GM19240 (cell line): ENCODE measurements around the gene ZNF684.
"Not testable (repeated sequence)": the region's sequence is repeated elsewhere in the genome, so short reads cannot be mapped to it uniquely, and the experiment has no call there.

Experiments used
- DNase-seq: peaks from one replicate; pipeline ENCODE4 v3.0.0; 2011; ENCODE audit warnings: low spot score; ENCODE audit not compliant: insufficient read length

Gene ZNF684

GRCh38 chr1:40567825-40568224 is 36.4 kb downstream of the ZNF684 start:
- DNase-seq = no peak

DNA sequence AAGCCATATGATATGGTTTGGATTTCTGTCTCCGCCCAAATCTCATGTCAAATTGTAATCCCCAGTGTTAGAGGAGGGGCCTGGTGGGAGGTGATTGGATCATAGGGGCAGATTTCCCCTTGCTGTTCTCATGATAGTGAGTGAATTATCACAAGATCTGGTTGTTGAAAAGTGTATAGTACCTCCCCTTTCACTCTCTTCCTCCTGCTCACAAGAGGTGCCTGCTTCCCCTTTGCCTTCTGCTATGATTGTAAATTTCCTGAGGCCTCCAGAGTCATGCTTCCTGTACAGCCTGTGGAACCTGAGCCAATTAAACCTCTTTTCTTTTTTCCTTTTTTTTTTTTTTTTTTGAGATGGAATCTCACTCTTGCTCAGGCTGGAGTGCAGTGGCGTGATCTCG is 43.4 kb downstream of the ZNF684 start:
- not testable (repeated sequence) for DNase-seq

DNA sequence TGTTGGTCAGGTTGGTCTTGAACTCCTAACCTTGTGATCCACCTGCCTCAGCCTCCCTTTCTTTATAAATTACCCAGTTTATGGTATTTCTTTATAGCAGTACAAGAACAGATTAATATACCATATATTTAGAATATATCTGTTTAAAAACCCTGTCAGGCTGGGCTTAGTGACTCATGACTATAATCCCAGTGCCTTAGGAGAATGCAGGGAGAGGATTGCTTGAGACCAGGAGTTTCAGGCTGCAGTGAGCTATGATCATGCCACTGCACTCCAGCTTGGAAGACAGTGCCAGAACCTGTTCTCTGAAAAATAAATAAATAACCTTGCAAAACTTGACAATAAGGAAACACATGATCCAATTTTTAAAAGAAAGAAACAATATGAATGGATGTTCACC is 43.9 kb downstream of the ZNF684 start:
- DNase-seq = no peak

DNA sequence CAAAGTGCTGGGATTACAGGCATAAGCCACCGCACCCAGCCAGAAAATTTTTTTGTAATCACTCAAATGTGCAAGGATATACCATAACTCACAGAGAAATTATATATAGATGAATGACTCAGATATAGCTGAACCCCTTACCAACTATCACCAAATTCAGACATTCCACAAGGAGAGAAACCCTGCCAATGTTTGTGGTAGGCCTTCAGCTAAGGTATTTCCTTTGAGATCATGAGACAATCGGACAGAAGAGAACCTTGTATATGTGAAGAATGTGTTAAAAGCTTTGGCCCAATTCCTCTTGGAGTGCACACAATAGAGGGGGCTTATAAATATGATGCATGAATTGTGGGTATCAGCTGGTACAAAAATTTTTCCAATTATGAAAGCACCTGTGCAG is 50.7 kb downstream of the ZNF684 start:
- DNase-seq = no peak

DNA sequence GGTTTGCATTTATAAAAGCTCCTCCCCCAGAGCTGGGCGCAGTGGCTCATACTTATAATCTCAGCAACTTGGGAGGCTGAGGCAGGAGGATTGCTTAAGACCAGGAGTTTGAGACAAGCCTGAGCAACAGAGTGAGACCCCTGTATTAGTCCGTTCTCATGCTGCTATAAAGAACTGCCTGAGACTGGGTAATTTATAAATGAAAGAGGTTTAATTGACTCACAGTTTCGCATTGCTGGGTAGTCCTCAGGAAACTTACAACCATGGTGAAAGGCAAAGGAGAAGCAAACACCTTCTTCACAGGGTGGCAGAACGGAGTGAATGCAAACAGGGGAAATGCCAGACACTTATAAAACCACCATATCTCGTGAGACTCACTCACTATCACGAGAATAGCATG is 52.5 kb downstream of the ZNF684 start:
- no peak for DNase-seq

DNA sequence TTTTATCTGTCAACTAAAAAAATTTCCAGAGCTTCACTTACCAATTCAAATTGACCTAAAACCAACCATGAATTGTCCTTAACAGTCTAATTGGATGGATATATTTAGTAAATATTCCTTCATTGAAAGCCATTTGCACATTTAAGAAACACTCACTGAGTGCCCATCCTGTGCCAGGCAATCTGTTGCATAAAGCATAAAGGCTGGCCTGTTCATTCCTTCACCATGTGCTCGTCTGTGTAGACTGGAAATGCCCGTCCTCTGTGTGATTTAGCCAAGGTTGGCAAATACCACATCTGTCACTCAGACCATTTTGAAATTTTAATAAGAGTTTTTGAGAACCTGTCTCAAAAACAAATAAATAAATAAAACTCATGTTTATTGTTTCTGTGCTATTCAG is 57.1 kb downstream of the ZNF684 start:
- no peak for DNase-seq

GRCh38 chr1:40592107-40592803 is 60.8 kb downstream of the ZNF684 start:
- DNase-seq = no peak

DNA sequence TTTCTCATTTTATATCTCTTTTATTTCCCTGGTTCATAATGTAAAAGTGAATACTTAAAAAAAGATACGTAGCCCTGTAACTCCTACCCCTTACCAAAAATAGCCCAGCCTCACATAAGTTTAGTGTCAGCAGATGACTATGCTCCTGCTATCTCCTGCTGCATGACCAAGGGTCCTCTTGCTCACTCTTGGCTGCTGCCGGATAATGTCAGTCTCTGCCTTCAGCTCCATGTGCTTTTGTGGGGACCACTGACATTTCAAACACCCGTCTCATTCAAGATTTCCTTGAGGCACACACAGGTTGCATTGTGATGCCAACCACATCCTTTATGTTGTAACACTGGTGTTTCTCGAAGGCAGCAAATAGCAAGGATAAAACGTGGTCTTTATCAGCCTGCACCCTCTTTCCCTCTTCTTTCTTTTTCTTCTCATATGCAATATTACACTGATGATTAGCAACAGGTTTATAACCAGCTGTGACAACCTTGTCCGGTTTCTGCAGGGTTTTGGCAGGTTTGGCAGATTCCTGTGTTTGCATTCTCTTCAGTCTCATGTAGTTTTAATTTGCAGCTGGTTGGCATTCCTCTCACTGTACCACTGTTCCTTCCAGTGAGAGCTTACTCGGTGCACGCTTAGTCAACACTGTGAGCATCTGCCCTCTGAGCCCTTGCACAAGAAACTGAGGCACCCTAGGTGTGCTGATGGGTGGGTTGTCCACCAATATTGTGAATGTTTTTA is 62.2 kb downstream of the ZNF684 start:
- DNase-seq = no peak

DNA sequence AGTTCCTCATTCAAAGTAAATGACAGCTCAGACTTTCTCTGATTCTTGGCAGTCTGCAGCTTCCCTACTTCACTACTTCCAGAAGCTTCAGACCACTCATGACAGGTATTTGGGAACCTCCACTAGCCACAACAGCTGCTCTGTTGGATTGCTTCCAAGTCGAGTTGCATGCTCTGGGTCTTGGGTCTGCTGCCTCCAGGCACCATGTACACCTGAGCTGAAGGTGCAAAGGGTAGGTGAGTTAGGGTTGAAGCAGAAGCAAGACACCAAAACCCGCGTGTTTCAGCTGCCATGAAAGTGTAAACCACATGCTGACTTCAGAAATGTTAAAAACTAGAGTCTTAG is 62.7 kb downstream of the ZNF684 start:
- no peak for DNase-seq

- DNase-seq = no peak
Measured at GRCh38 chr1:40595623-40596022, 64.2 kb downstream of the ZNF684 start.
